GM20431 (cell line): ENCODE data around the gene COMT.
"Not testable (repeated sequence)": the region's sequence is repeated elsewhere in the genome, so short reads cannot be mapped to it uniquely, and the experiment has no call there.

Source experiments
- in situ Hi-C: fragments of 300-500 bp; cut with MseI, MboI; formaldehyde crosslinking; loops from one replicate; pipeline ENCODE4 v1.15.0; 2020; ENCODE audit warnings: low sequenced_read_pairs; ENCODE audit not compliant: unreplicated experiment

Gene COMT

DNA sequence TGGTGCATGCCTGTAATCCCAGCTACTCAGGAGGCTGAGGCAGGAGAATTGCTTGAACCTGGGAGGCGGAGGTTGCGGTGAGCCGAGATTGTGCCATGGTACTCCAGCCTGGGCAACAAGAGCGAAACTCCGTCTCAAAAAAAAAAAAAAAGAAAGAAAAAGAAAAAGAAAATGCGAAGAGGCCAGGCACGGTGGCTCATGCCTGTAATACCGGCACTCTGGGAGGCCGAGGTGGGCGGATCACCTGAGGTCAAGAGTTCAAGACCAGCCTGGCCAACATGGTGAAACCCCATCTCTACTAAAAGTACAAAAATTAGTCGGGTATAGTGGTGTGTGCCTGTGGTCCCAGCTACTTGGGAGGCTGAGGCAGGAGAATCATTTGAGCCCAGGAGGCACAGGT, 15.5 kb upstream of the COMT start:
- in situ Hi-C loops, result not testable (repeated sequence)

DNA sequence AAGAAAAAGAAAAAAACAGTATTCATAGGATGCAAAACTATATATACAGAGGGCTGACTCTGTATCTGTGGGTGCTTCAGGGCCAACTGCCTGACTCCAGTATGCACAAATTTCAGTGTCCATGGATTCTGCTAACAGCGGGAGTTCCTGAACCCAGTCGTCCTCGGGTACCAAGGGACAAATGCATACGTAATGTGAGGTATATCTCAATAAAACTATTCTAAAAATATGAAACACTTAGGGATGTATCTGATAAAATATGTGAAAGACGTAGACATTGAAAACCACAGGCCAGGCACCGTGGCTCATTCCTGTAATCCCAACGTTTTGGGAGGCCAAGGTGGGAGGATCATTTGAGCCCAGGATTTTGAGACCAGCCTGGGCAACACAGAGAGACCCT, 13.9 kb upstream of the COMT start:
- in situ Hi-C loops, result no loop called here

- in situ Hi-C loops, result no loop called here
Observed at GRCh38 chr22:19928207-19928606, 13.4 kb upstream of the COMT start.

DNA sequence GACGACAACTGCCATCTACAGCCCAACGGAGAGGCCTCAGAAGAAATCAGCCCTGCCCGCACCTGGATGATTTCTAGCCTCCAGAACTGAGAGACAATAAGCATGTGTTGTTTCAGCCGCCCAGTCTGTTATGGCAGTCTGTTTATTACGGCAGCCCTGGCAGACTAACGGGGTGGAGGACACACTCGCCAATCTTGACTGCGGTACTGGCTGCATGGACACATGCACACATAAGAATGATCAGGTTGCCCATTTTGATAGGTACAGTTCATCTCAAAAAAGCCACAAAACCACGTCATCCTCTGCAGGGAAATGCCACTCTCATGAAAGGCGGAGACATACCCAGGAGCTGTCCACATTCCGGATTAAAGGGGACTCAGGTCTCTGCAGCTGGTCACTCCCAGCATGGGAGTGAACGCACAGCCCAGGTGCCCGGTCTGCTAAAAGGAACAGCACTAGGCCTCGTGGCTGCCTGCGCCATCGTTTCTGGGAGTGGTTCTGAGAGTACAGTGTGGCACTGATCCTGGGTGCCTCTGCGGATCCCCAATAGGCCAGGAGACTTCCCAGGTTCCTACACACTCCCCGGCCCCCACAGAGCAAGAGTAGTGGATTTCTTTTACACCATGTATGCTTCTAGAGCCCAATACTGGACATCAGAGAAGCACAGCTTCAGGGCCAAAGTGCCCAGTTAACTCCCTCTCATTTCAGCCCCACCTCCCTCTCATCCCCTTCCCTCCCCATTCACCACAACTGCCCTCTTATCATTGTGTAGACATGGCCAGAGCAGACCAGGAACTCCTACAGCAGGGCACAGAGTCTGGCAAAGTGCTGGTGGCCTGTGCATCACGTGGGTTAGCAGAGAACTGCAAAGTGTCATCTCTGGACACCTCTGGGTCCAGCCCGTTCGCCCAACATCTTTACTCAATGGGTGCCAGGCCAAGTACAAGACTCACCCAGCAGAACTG, 11.7 kb upstream of the COMT start:
- in situ Hi-C loops, result no loop called here

- in situ Hi-C loops, result no loop called here
Observed at GRCh38 chr22:19930551-19931486, 10.8 kb upstream of the COMT start.

GRCh38 chr22:19931514-19931913, 10.1 kb upstream of the COMT start:
- in situ Hi-C loops, result no loop called here

- in situ Hi-C loops, result no loop called here
Observed at GRCh38 chr22:19932367-19933206, 9.0 kb upstream of the COMT start.

DNA sequence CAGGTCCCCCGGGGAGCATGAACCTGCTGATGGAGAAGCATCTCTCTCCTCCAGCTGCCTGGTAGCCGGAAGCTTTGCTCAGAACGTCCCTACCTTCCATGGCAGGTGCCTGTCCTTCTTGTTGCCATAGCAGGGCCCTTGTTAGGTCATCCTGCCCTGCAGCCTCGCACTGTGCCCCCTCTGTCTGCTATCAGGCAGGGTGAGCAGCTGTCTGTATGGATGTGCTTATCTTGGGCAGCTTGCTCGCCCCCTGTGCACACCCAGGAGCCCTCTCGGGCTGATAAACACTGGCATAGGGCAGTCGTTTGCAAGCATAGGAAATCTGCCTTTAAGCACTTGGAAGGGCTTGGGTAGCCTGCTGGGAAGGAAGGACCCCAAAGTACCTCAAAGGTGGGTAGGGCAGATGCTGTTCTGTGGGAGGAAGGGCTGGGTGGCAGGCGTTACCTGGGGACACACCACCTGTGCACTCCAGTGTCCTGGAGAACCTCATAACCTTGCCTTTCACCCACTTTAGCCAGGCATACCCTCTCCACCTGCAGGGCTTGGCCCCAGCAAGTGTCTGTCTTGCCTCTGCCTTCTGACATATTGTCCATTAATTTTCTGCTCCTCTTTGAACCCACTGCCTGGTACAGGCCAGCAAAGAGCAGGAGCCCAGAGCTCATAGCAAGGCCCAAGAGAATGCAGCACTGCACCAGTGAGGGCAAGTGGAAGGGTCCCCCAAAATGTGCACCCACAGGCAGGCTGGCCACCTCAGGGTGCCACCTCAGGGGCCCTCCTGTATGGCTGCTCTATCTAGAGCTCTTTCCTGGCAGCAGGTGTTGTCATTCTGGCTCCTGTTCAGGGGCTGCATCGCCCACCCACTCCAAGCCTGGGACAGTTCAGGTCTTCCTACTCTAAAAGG, 8.0 kb upstream of the COMT start:
- in situ Hi-C loops, result no loop called here

- in situ Hi-C loops, result not testable (repeated sequence)
Observed at GRCh38 chr22:19935123-19935718, 6.4 kb upstream of the COMT start.

DNA sequence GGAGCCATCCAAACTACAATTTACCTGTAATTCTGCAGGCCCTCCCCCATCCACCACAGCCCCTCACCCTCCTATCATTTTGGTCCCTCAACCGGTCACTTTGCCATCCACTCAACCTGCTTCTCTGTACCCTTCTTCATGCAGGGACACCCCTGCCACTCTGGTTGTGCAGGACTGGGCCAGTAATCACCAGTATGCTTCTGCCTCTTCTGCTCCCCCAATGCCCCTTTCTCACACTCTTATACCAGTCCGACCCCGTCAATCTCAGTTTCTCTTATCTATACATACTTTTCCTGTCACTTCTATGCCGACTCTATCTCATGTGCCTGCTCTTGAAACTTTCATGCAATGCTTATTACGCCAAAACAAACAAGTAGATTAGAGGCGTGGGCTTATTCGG, 5.1 kb upstream of the COMT start:
- in situ Hi-C loops, result no loop called here

DNA sequence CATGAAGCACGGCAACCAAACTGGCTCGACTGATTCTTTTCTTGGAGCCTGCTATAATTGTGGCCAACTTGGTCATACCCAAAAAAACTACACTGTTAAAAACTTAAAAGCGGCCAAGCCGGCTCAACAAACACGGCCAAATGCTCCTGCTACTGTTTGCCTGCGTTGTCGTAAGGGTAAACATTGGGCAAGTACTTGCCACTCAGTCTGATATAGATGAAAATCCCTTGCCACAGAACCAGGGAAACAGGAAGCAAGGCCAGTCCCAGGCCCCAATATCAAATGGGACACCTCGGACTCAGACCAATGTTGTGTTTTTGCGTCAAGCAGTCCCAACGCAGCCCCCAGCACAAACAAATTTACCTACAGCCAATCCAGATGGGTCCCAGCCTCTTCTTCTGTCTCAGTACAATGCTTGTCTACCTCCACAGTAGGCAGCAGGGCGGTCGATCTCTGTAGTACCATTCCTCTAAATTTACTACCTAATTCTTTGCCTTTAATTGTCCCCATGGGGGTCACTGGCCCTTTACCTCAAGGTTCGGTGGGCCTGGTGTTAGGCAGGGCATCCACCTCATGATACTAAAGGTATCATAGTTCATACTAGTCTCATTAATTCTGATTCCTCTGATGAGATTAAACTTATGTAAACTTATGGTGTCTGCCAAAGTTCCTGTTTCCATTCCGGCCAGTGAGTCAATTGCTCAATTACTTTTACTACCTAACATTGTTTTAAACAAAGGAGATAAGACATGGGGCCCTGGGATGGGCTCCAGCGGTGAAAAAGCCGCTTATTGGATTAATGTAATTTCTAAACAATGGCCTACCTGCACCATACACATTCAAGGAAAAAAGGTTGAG, 3.7 kb upstream of the COMT start:
- in situ Hi-C loops, result no loop called here

DNA sequence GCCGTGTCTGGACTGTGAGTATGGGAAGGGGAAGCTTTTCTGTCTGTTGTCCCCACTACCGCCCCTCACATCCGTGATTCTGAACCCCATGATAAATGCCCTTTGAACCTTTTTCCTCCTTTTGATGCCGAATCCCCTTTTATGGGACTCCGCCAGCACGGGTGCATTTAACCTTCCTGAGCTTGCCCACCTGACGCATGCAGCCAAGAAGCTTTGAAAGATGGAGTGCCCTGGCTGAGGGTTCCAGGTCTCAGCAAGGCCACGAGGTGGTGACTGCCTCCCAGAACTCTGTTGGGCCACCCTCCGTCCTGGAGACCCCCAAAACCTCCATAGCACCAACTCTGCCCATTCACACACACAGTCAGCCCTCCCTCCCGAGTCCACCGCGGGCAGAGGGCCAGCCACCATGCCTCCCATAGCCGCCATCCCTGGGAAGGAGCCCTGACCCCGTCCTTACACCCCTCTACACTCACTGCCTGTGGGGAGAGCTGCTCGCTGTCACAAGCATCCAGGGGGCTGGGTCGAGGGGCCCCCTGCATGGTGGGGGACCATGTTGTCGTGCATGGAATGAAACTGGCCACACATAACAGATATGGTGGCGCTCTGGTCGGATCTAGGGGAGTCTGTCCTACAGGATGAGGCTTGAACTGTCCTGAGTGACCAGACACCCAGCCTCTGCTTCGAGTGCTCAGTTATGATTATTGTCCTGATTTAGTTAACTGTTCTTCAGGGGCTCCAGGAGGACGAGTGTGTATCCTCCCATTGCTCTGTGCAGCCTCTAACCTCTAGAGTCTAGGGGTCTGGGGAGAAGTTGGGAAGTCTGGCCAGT, 822 bp upstream of the COMT start:
- in situ Hi-C loops, result no loop called here

DNA sequence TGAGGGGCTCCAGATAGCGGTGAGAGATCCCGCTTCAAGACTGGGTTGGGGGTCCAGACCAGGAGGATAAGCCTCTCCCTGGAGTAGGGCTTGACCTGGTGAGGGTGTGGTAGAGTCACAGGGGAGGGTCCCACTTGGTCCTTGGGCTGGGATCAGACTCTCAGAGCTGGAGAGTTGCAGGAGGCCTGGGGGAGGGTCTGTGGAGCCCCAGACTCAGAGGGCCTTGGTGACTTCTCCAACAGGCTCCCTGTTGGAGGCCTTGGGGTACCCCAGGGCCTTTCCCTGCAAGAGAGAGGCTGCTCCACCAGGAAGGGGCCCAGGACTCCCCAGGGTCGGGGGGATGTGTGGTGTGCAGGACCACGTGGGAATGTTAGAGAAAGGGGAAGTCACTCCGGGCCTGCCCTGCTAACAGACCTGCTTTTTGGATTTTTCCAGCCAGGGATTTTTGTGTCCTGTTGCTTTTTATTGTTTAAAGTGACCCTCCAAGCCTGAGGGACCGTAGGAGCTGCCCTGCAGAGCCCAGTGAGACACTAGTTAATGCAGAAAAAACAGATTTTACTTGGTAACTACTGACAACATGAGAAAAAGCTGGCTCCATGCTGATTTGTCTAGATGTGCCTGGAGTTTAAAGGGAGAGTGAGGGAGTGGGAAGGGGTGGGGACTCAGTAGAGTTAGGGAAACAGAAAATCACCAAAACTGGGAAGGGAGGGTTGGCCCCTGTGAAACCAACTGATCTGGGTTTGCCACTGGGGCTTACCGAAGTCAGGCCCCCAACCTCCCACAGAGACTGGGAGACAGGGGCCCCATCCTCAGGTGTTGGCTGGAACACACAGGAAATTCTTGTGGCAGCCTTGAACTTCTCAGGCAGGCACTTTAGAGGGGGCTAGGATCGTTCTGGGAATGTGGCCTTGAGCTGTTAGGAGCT, 847 bp downstream of the COMT start:
- in situ Hi-C loops, result no loop called here

DNA sequence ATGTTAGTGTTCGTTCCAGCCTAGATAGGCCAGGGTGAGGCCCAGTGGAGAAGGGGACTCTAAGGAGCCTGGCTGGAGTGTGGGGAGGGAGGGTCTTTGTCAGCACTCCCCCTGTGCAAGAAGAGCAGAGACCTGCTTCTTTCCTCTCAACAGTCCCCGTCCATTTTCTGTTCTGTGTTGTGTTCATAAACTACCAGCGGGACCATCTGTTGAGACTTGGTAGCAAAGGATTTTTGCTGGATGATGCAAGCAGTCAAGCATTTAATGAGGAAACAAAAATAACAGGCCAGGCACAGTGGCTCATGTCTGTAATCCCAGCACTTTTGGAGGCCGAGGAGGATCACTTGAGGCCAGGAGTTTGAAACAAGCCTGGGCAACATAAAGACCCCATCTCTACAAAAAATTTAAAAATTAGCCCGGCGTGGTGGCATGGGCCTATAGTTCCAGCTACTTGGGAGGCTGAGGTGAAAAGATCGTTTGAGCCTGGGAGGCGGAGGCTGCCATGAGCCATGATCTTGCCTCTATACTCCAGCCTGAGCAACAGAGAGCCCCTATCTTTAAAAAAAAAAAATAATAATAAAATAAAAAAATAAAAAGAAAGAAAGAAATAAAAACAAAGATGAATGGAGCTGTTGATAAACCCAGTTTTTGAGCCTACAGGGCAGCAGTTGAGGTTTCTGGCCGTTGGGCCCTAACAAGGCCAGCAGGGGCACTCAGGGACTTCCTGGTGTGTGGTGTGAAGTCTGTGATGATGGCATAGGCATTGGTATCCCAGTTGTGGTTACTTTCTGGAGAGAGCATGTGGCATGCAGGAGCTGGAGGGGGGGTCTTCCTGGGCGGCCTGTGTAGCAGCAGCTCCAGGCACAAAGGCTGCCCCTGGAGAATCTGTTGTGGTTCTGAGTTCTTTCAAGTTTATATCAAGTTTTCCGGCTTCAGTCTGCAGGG, 1.8 kb downstream of the COMT start:
- in situ Hi-C loops, result no loop called here
